ENCODE data around the gene DMWD.

Gene DMWD

DNA sequence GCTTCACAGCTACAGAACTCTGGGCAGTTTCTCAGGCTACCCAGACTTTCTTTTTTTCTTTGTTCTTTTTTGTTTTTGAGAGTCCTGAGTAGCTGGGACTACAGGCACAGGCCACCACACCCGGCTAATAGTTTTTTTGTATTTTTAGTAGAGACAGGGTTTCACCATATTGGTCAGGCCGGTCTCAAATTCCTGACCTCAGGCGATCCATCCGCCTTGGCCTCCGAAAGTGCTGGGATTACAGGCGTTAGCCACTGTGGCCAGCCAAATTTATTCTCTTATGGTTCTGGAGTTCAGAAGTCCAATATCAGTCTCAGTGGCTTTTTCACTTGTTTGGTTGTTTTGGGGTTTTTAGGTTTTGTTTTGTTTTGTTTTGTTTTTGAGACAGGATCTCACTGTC is 47.0 kb downstream of the DMWD start:
- DNase-seq (ENCODE audit: low spot score), result no peak

DNA sequence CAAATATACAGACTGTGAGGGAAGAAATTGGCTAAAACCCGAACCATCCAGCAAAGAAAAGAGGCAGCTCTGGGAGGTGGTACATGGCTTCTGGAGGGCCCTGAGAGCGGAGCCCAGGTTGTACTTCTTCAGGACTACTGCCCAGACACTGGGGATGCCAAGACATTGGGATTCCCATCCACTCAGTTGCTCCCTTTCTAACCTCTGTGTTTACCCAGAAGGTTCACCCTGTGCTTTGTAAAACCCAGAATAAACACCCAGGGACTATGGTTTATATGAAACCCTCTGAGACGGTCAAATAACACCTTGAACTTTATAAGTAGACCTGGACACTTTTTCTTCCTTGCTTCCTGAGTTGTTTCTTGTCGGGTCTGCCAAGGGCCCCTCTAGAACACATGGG is 49.7 kb downstream of the DMWD start:
- no peak for DNase-seq (ENCODE audit: low spot score)

DNA sequence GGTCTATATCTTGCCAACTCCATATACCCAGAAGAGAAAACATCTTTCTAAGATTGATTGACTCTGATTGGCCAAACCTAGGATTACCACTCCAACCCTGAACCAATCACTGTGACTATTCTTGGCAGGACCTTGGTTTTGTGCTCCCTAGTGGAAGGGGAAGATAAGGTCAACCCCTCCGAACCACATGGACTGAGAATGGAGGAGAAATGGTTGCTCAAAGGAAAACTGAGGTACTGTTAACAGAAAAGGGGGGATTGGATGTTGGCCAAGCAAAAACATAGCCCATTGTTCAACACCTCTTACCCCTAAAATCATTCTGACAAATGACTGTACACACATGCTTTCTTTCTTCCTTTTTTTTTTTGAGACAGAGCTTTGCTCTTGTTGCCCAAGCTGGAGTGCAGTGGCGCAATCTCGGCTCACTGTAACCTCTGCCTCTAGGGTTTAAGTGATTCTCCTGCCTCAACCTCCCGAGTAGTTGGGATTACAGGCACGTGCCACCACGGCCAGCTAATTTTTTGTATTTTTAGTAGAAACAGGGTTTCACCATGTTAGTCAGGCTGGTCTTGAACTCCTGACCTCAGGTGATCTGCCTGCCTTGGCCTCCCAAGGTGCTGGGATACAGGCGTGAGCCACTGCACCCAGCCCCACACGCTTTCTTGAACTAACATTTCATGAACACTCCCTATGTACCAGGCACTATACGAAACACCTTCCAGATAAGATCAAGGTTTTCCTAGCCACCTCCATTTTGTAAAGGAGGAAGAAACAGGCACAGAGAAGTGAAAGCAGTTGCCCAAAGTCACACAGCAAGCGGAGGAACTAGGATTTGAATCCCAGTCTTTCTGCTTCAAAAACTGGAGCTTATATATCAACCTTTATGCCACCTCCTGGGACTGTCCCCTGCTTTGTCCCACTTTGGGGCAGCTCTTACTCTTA is 52.9 kb downstream of the DMWD start:
- DNase-seq (ENCODE audit: low spot score), result no peak

DNA sequence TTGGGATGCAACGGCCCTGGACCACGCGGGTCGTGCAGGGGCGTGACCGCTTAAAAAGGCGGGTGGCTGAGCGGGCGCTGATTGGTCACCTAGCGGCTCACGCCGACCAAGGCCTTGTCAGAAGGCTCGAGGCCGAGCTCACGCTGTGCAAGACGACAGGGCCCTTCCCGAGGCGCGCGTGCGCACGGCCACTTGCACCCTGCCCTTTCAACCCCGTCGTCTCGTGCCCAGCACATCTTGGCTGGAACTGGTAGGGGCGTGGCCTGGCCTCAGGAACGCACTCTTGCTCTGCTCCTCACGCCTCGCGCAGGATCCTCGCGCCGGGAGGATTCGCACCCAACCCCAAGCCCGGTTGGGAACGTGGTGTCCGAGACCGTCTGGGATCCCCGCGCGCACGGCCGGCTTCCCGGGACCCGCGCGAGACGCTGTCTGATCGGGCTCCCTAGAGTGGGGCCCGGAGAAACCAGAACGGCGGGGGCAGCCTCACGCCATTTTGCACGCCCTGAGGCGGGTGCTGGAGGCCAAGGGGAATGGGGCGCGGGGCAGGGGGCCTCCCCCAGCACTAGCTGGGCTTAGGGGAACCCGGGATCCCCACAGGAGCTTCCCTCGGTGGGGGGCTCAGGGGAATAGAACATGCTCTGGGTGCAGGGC is 59.4 kb downstream of the DMWD start, which contains the start of gene MEIOSIN:
Gene MEIOSIN (plus strand): TSS at position 280 of the 651 bp plus-strand sequence. CDS start 1,938 bp downstream, outside the sequence.
- no peak for DNase-seq (ENCODE audit: low spot score)

All from hepatic stellate cell (primary cell).